GM10266 (cell line): ENCODE results near the gene ISG15.

Experiments
- DNase-seq: peaks from one replicate; pipeline ENCODE4 v3.0.0; 2012; ENCODE audit errors: extremely low spot score
- TF ChIP-seq, protein P1 (sequence below): IDR thresholded peaks from 2 replicates; pipeline ENCODE4 v1.5.1; 2012; ENCODE audit warnings: mild to moderate bottlenecking, low read depth; ENCODE audit not compliant: control insufficient read depth, insufficient read depth; ENCODE audit errors: missing control alignments

ISG15 gene

DNA sequence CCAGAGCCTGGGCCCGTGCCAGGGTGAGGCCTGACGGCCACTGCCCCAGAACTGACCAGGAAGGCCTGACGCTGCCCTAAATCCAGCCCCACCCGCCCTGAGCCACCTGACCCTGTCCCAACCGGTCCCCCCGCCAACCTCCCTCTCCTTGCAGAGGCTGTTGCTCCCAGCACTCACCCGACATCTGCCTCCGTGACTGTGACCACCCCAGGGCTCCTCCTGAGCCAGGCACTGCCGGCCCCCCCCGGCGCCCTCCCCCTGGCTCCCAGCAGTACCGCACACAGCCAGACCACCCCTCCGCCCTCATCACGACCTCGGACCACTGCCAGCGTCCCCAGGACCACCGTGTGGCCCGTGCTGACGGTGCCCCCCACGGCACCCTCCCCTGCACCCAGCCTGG is 32.9 kb downstream of the ISG15 start:
- no peak for DNase-seq
- TF ChIP-seq, protein P1, sequence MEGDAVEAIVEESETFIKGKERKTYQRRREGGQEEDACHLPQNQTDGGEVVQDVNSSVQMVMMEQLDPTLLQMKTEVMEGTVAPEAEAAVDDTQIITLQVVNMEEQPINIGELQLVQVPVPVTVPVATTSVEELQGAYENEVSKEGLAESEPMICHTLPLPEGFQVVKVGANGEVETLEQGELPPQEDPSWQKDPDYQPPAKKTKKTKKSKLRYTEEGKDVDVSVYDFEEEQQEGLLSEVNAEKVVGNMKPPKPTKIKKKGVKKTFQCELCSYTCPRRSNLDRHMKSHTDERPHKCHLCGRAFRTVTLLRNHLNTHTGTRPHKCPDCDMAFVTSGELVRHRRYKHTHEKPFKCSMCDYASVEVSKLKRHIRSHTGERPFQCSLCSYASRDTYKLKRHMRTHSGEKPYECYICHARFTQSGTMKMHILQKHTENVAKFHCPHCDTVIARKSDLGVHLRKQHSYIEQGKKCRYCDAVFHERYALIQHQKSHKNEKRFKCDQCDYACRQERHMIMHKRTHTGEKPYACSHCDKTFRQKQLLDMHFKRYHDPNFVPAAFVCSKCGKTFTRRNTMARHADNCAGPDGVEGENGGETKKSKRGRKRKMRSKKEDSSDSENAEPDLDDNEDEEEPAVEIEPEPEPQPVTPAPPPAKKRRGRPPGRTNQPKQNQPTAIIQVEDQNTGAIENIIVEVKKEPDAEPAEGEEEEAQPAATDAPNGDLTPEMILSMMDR = no peak

DNA sequence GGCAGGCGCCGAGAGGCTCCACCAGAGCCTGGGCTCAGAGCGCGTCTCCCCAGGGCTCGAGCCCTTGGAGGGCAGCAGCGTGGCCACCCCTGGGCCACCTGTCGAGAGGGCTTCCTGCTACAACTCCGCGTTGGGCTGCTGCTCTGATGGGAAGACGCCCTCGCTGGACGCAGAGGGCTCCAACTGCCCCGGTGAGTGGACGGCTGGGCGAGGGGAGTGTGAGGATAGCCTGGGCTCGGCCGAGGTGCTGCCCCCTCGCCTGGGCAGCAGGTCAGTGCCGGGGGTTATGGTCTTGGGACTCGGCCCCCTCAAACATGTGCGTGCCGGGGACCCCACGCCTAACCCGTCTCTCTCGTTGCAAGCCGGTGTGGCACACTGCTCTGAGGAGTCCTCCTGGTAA is 33.5 kb downstream of the ISG15 start:
- no peak for DNase-seq
- TF ChIP-seq, protein P1 = no peak

DNA sequence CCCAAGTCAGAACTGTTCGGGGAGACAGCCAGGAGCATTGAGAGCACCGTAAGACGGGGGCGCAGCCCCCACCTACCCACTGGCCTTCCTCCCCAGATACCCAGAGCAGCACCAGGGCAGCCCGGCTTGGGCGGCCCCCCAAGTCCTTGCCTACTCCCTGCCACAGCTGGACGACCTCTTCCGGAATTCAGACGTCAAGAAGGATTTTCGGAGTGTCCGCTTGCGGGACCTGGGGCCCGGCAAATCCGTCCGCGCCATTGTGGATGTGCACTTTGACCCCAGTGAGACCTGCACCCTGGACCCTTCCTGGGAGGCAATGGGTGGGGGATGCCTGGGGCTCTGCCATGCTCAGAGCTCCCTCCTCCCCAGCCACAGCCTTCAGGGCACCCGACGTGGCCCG is 34.1 kb downstream of the ISG15 start:
- TF ChIP-seq, protein P1 = no peak

DNA sequence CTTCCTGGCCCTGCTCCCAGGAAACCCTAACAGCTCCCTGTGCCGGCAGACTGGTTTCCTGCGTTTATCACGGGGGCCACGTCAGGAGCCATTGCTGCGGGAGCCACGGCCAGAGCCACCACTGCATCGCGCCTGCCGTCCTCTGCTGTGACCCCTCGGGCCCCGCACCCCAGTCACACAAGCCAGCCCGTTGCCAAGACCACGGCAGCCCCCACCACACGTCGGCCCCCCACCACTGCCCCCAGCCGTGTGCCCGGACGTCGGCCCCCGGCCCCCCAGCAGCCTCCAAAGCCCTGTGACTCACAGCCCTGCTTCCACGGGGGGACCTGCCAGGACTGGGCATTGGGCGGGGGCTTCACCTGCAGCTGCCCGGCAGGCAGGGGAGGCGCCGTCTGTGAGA is 34.7 kb downstream of the ISG15 start:
- TF ChIP-seq, protein P1 = no peak

More for the DNA sequence above, 34.1 kb downstream of the ISG15 start:
- no peak for DNase-seq

DNA sequence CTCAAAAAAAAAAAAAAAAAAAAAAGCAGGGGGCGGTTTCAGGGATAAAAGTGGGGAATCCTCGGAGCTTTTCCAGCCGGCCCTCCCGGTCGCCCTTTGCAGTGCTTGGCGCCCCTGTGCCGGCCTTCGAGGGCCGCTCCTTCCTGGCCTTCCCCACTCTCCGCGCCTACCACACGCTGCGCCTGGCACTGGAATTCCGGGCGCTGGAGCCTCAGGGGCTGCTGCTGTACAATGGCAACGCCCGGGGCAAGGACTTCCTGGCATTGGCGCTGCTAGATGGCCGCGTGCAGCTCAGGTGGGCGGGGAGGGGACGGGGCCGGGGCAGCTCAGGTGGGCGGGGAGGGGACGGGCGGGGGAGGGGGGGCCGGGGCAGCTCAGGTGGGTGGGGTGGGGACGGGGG is 35.5 kb downstream of the ISG15 start:
- no peak for DNase-seq
- TF ChIP-seq, protein P1 = no peak

More for the DNA sequence above, 34.7 kb downstream of the ISG15 start:
- no peak for DNase-seq

DNA sequence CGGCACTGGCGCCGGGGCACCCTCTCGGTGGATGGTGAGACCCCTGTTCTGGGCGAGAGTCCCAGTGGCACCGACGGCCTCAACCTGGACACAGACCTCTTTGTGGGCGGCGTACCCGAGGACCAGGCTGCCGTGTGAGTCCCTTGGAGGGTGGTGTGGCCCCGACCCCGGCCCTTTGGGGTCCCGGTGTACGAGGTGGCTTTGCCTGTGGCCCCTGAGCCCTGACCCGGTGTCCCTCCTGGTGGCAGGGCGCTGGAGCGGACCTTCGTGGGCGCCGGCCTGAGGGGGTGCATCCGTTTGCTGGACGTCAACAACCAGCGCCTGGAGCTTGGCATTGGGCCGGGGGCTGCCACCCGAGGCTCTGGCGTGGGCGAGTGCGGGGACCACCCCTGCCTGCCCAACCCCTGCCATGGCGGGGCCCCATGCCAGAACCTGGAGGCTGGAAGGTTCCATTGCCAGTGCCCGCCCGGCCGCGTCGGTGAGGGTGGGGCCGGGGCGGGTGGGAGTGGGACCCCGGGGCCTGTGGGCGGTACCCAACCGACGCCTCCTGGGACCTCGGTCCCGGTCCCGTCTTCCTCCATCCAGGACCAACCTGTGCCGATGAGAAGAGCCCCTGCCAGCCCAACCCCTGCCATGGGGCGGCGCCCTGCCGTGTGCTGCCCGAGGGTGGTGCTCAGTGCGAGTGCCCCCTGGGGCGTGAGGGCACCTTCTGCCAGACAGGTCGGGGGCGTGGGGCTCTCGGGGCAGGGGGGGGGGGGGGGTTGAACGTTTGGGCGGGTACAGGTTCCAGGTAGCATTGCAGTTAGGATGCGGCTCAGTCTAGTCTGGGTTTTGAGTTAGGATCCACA is 36.2 kb downstream of the ISG15 start:
- no peak for DNase-seq
- TF ChIP-seq, protein P1 = no peak

DNA sequence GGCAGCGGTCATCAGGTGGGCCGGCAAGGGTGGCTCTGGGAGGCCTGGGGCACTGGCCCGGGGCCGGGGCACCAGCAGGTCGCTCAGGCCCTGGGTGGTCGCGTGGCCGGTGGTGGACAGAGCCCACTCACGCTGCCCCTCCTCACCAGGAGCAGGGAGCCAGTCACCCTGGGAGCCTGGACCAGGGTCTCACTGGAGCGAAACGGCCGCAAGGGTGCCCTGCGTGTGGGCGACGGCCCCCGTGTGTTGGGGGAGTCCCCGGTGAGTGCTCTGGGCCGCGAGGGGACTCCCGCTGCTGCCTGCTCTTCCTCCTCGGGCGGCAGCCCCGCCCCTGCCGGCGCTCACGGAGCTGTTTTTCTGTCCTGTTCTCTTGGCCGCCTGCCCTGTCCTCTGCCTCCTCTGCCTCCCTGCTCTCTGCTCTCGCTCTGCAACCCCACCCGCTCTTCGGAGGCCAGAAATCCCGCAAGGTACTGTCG is 37.3 kb downstream of the ISG15 start:
- TF ChIP-seq, protein P1 = no peak

More for the DNA sequence above, 37.3 kb downstream of the ISG15 start:
- peak; percentile 74 for DNase-seq
